IMR-90 (cell line): Measurements from ENCODE around the gene FTL. TPM values are rescaled to one million over a fixed set of nuclear protein-coding genes. Genes with fewer than 3 reads are reported as not detected.
A peak's percentile ranks its signal among the peaks of the same experiment; 100 is the strongest.

ENCODE experiments used
- ATAC-seq: fragments of 200-7000 bp; cut with Tn5 transposase; 2 replicates; pipeline ENCODE4 v1.9.1; 2020; ENCODE audit warnings: low read depth, mild to moderate bottlenecking, moderate library complexity
- BruUV-seq: library from RNA; stranded (reverse); fragments of 400-500 nt; replicated peaks from 2 replicates; lab custom pipeline; 2021; lab: Mats Ljungman, UMichigan
- CTCF ChIA-PET: fragments of 300-600 bp; formaldehyde crosslinking; extraction: SDS; loops from one replicate; lab custom pipeline; 2021; ENCODE audit warnings: antibody characterized with exemption; lab: Yijun Ruan, JAX
- POLR2A ChIA-PET: fragments of 300-600 bp; sonication (Branson Sonifier 250); formaldehyde crosslinking; loops from one replicate; lab custom pipeline; 2022; ENCODE audit warnings: antibody characterized with exemption; ENCODE audit not compliant: unreplicated experiment; lab: Charles Lee
- DNase-seq: peaks from one replicate; pipeline ENCODE4 v3.0.0; 2013
- H2AFZ ChIP-seq: replicated peaks from 2 replicates; pipeline ENCODE3; 2013; ENCODE audit warnings: low read length, mild to moderate bottlenecking; ENCODE audit not compliant: poor library complexity
- H2AK5ac ChIP-seq: 2 replicates; pipeline ENCODE4 v1.6.1; 2013; ENCODE audit warnings: low read depth, low read length, inconsistent platforms
- H2AK9ac ChIP-seq: replicated peaks from 2 replicates; pipeline ENCODE3; 2013; ENCODE audit warnings: mild to moderate bottlenecking, low read depth, low read length, moderate library complexity; ENCODE audit not compliant: poor library complexity
- H2BK120ac ChIP-seq: 2 replicates; pipeline ENCODE4 v1.6.1; 2013; ENCODE audit warnings: low read depth, low read length, inconsistent platforms
- H2BK15ac ChIP-seq: 3 replicates; pipeline ENCODE4 v1.6.1; 2013; ENCODE audit warnings: low read depth, low read length, inconsistent platforms
- H2BK20ac ChIP-seq: 2 replicates; pipeline ENCODE4 v1.6.1; 2013; ENCODE audit warnings: low read depth, mild to moderate bottlenecking, inconsistent platforms, low read length, moderate library complexity
- H2BK5ac ChIP-seq: 2 replicates; pipeline ENCODE4 v1.6.1; 2013; ENCODE audit warnings: mild to moderate bottlenecking, low read depth, low read length, inconsistent platforms; ENCODE audit not compliant: poor library complexity, severe bottlenecking
- H3K14ac ChIP-seq: replicated peaks from 2 replicates; pipeline ENCODE4 v1.6.1; 2013; ENCODE audit warnings: low read depth, low read length, inconsistent platforms
- H3K18ac ChIP-seq: 2 replicates; pipeline ENCODE4 v1.6.1; 2013; ENCODE audit warnings: low read depth, low read length, control low read depth
- H3K23ac ChIP-seq: 2 replicates; pipeline ENCODE4 v1.6.1; 2013; ENCODE audit warnings: low read depth, low read length, inconsistent platforms
- H3K27ac ChIP-seq: 2 replicates; pipeline ENCODE4 v1.5.1; 2013; ENCODE audit warnings: mild to moderate bottlenecking, control low read depth, low read length; ENCODE audit not compliant: insufficient read depth
- H3K27me3 ChIP-seq: 2 replicates; pipeline ENCODE4 v1.6.1; 2013; ENCODE audit warnings: low read length; ENCODE audit not compliant: control insufficient read depth, insufficient read depth
- H3K36me3 ChIP-seq: 2 replicates; pipeline ENCODE4 v1.6.1; 2013; ENCODE audit warnings: low read length, mixed read lengths; ENCODE audit not compliant: control insufficient read depth, insufficient read depth
- H3K4ac ChIP-seq: 2 replicates; pipeline ENCODE4 v1.6.1; 2013; ENCODE audit warnings: low read depth, low read length, inconsistent platforms
- H3K4me1 ChIP-seq: 2 replicates; pipeline ENCODE4 v1.6.1; 2013; ENCODE audit warnings: low read length, mixed read lengths; ENCODE audit not compliant: control insufficient read depth, insufficient read depth
- H3K4me2 ChIP-seq: 2 replicates; pipeline ENCODE4 v1.6.1; 2013; ENCODE audit warnings: low read depth, mild to moderate bottlenecking, control low read depth, low read length, moderate library complexity
- H3K4me3 ChIP-seq: 2 replicates; pipeline ENCODE4 v1.5.1; 2013; ENCODE audit warnings: low read depth, mild to moderate bottlenecking, control low read depth, low read length, moderate library complexity; ENCODE audit not compliant: insufficient read depth
- H3K56ac ChIP-seq: 2 replicates; pipeline ENCODE4 v1.6.1; 2013; ENCODE audit warnings: low read length, inconsistent platforms; ENCODE audit not compliant: insufficient read depth; ENCODE audit errors: extremely low read depth
- H3K79me1 ChIP-seq, 2 experiments: 2 replicates each; pipeline ENCODE4 v1.6.1; 2013; ENCODE audit warnings: low read length in 2 of 2, inconsistent platforms in 1 of 2, low read depth in 1 of 2
- H3K9ac ChIP-seq: 2 replicates; pipeline ENCODE4 v1.6.1; 2013; ENCODE audit warnings: low read depth, low read length, control low read depth
- H3K9me1 ChIP-seq: 2 replicates; pipeline ENCODE4 v1.6.1; 2013; ENCODE audit warnings: low read length, inconsistent platforms; ENCODE audit not compliant: insufficient read depth
- H3K9me3 ChIP-seq: 2 replicates; pipeline ENCODE4 v1.6.1; 2013; ENCODE audit warnings: low read length; ENCODE audit not compliant: control insufficient read depth, insufficient read depth
- H4K20me1 ChIP-seq: 2 replicates; pipeline ENCODE4 v1.6.1; 2013; ENCODE audit warnings: low read length, inconsistent platforms; ENCODE audit not compliant: insufficient read depth
- H4K5ac ChIP-seq: 2 replicates; pipeline ENCODE4 v1.6.1; 2013; ENCODE audit warnings: mild to moderate bottlenecking, low read depth, low read length, control low read depth
- H4K8ac ChIP-seq, 2 experiments: 2 replicates each; pipeline ENCODE4 v1.6.1; 2013; ENCODE audit warnings: low read depth in 2 of 2, low read length in 2 of 2, control low read depth in 1 of 2, inconsistent platforms in 1 of 2
- H4K91ac ChIP-seq: 2 replicates; pipeline ENCODE4 v1.6.1; 2013; ENCODE audit warnings: low read depth, low read length, inconsistent platforms; ENCODE audit not compliant: insufficient read depth
- BHLHE40 ChIP-seq: fragments of 150-350 bp; IDR thresholded peaks from 2 replicates; pipeline ENCODE4 v1.6.1; 2016; ENCODE audit warnings: mild to moderate bottlenecking, low read depth, low read length
- CEBPB ChIP-seq: IDR thresholded peaks from 2 replicates; pipeline ENCODE4 v1.6.1; 2012; ENCODE audit warnings: low read depth, low read length, improper control_type of control experiment
- CHD1 ChIP-seq: IDR thresholded peaks from 2 replicates; pipeline ENCODE4 v1.6.1; 2012; ENCODE audit warnings: low read depth, low read length, improper control_type of control experiment
- FOS ChIP-seq: fragments of 150-350 bp; IDR thresholded peaks from 2 replicates; pipeline ENCODE4 v1.6.1; 2016; ENCODE audit warnings: low read depth, low read length
- MAFK ChIP-seq: IDR thresholded peaks from 2 replicates; pipeline ENCODE4 v1.6.1; 2012; ENCODE audit warnings: low read depth, low read length, improper control_type of control experiment
- POLR2A ChIP-seq: IDR thresholded peaks from 2 replicates; pipeline ENCODE4 v1.6.1; 2012; ENCODE audit warnings: mild to moderate bottlenecking, low read depth, low read length
- RAD21 ChIP-seq: IDR thresholded peaks from 2 replicates; pipeline ENCODE4 v1.6.1; 2012; ENCODE audit warnings: low read length, improper control_type of control experiment
- SMC3 ChIP-seq: fragments of 150-350 bp; IDR thresholded peaks from 2 replicates; pipeline ENCODE4 v1.6.1; 2016; ENCODE audit warnings: low read depth, mild to moderate bottlenecking, antibody characterized with exemption, low read length, moderate library complexity
- WGBS, 2 experiments: methylation state at CpG; one replicate each; pipeline versions ENCODE4 v1.1.5 to v1.1.7; 2013; ENCODE audit warnings: missing lambda C conversion rate in 2 of 2; ENCODE audit not compliant: insufficient read length in 1 of 2; ENCODE audit errors: extremely low coverage in 2 of 2; 5-methylcytosine and 5-hydroxymethylcytosine counted together
- dilution Hi-C: fragments of 300-500 bp; cut with HindIII; formaldehyde crosslinking; loops from one replicate; pipeline ENCODE4 v1.14.3; 2018; ENCODE audit warnings: low sequenced_read_pairs; ENCODE audit not compliant: unreplicated experiment
- in situ Hi-C: fragments of 300-500 bp; cut with MboI; formaldehyde crosslinking; loops from 3 replicates; pipeline ENCODE4 v1.14.3; 2019; ENCODE audit warnings: low sequenced_read_pairs, inconsistent platforms, mixed read lengths
- intact Hi-C: fragments of 100-400 bp; cut with micrococcal nuclease; formaldehyde crosslinking; loops from 2 replicates; pipeline ENCODE4 v1.10.0; 2022
- polyA plus RNA-seq, 3 experiments: library from polyadenylated mRNA; depleted of rRNA; stranded (reverse); fragments of >200 nt; gene quantifications; 2 replicates each; pipeline ENCODE4 v1.2.3, GENCODE V29; 2012; ENCODE audit warnings: low replicate concordance in 1 of 3
- total RNA-seq: library from RNA; depleted of rRNA; stranded (reverse); fragments of >200 nt; gene quantifications from 2 replicates; pipeline ENCODE4 v1.2.3, GENCODE V29; 2012

FTL gene
- total and polyA plus RNA-seq, 2 of the 4 experiments (the other 2 are of a cell fraction), result 1,057 to 2,944 TPM

DNA sequence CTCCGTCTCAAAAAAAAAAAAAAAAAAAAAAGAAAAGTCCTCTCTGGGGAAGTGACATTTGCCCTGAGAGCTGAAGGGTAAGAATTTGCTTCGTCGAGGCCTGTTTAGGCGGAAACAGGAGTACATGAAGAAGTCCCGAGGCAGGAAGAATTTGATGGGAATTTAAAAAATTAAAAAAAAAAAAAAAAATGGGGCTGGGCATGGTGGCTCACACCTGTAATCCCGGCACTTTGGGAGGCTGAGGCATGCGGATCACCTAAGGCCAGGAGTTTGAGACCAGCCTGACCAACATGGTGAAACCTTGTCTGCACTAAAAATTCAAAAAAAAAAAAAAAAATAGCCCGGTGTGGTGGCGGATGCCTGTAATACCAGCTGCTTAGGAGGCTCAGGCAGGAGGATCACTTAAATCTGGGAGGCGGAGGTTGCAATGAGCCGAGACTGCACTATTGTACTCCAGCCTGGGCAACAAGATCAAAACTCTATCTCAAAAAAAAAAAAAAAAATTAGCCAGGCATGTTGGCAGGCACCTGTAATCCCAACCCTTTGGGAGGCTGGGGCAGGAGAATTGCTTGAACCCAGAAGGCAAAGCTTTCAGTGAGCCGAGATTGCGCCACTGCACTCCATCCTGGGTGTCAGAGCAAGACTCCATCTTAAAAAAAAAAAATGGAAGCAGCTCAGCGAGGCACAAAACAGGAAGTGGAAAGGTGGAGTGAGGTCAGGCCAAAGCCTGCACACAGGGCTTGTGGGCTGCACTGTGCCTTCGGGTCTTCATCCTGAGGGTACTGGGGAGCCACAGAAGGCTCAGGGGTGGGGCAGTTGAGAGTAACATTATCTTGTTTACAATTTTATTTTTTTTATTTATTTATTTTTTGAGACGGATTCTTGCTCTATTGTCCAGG lies 5.5 kb upstream of the FTL start (continued):
- TF ChIP-seq CHD1 (no peak), CEBPB (no peak)

DNA sequence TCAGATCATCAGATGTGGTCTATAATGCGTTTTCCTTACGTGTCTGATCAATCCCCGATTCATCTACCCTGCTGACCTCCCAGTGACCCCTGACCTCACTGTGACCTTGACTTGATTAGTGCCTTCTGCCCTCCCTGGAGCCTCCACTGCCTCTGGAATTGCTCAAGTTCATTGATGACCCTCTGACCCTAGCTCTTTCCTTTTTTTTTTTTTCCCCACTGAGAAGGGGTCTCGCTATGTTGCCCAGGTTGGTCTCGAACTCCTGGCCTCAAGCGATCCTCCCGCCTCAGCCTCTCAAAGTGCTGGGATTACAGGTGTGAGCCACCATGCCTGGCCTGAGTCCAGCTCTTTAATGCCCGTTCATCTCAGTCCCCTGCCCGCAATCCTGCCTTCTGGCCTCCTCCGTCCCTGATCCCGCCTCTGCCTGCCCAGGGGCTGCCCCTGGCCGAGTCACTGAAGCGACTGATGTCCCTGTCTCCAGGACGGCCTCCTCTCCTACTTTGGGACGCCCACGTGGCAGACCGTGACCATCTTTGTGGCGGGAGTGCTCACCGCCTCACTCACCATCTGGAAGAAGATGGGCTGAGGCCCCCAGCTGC lies 4.0 kb upstream of the FTL start:
- Histone ChIP-seq H3K18ac (no peak overlapping the region), H3K36me3 (peaks cover 22% of the 10 kb centered on the region), H4K5ac (no peak overlapping the region), H2BK15ac (no peak overlapping the region), H2AK9ac (peak overlapping the region; percentile 76), H3K9me3 (no peaks in the 10 kb centered on the region), H2BK120ac (no peak overlapping the region), H3K23ac (no peak overlapping the region), H3K56ac (no peak overlapping the region), H3K4me2 (no peak overlapping the region), H2BK20ac (no peak overlapping the region), H3K4me3 (no peak overlapping the region), H2AFZ (no peak overlapping the region), H3K4ac (no peak overlapping the region), H3K9me1 (peaks cover 13% of the 10 kb centered on the region), H3K4me1 (peaks cover 22% of the 10 kb centered on the region), H2BK5ac (no peak overlapping the region), H2AK5ac (peak overlapping the region; percentile 14; the same call in 1 of the 2 replicates), H3K27ac (no peak overlapping the region), H3K79me1 (peaks cover 10 to 74% of the 10 kb centered on the region in 2 experiments), H3K9ac (no peak overlapping the region), H4K8ac (no peak overlapping the region), H4K91ac (0 out of 2 replicates have a peak overlapping the region, but pooled peaks have one; percentile 9), H4K20me1 (peaks cover 12% of the 10 kb centered on the region), H3K14ac (no peak overlapping the region), H3K27me3 (no peaks in the 10 kb centered on the region)
- ChIA-PET POLR2A (interaction anchor here (0.6 kb wide), 1 partner anchor 176 kb away, joined by 4 read pairs; no protein-coding TSS in a partner anchor), CTCF (no interaction called here)
- TF ChIP-seq MAFK (no peak), FOS (no peak), SMC3 (no peak), BHLHE40 (no peak), RAD21 (no peak), POLR2A (no peak)
- intact Hi-C loops (loop anchor here (10.0 kb wide), 1 partner anchor 316 kb away; the partner anchor contains the start of gene CA11), in situ Hi-C loops (loop anchor here (5.0 to 10.0 kb wide), 2 partner anchors 69 to 316 kb away; partner anchors contain the start of gene CA11), dilution Hi-C loops (no loop called here)
- WGBS, 2 experiments, result 86% methylated on average over 11 of the region's 19 CpGs; no CpG with 5 or more reads in 1 of the 2 experiments
- no TSS peak for BruUV-seq
- ATAC-seq (no peak), DNase-seq (no peak)
